ENCODE data around the gene GOLGA3.

GOLGA3 gene

DNA sequence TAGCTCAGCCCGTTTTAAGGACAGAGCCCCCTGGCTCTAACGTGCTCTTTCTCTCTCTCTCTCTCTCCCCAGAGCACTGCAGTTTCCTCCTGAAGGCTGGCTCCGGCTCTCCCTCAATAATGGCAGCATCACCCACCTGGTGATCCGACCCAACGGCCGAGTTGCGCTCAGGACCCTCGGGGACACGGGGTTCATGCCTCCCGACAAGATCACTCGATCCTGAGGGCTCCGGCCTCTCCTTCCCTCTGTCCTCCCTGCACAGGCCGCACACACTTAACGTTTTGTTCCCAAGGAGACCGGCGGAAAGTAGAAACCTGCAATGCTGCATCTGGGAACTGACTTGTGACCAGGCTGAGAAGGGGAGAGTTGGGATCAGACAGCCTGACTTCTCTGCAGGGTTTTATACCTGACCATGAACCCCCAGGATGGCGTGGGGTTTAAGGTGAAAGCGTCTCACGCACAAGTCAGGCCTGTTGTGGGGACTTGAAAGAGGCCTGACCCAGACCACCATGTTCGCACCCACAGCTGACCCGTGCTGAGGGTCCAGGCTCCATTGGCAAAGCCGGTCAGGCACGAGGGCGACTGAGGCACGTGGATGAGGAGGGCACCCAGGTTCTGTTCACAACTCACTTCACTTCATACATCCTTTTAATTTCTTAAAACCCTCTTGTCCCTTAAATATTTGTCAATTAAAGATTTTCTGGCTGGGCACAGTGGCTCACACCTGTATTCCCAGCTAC, 107.9 kb downstream of the GOLGA3 start:
- no peak for DNase-seq (ENCODE audit: low read depth)

DNA sequence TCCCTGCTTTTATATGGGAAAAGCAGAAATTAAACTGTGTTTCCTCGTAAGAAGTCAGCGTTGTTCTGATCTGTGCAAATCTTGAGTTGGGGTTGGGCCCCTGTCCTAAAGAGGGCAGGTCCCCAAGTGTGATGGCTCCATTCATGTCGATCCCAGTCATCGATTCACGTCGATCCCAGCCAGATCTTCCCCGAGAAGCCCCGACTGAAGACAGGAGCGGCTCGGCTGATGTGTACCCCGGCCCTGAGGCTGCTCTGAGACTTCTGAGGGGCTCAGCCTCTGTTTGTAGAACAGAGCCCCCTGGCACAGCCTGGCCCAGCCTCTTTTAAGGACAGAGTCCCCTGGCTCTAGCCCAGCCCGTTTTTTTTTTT, 108.7 kb downstream of the GOLGA3 start:
- no peak for DNase-seq (ENCODE audit: low read depth)

DNA sequence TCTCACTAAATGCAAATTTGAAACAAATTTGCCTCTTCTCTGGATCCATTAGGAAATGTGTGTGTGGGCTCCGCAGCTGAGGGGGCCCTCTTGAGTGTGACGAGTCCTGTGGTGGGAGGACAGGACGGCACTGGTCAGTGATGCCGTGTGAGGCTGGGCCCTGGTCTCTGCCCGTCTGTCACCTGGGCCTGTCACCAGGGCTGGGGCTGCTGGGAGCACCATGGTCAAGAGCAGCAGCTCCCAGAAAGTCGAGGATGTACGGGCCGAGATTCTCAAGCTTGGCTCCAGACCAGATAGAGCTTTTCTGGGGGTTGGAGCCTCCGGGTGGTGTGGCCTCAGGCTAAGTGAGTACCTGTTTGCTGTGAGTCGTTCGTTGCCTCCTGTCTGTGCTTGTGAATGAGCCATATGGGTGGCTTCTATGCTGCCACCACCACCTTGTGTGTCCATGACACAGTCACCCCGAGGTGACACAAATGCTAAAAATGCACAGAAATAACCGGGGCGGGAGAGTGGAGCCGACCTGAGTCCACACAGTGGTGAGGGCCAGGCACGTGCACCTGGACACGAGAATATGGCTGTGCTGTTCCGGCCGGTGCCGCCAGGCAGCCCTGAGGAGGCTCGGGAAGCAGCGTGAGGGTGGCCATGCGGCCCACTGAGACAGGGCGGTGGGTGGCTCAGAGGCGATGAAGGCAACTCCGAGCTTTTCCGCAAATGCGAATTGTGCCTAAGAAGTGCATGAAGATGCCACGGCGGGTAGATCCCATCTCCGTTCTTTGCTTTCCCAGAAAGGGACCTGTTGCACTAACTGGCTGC, 109.3 kb downstream of the GOLGA3 start:
- no peak for DNase-seq (ENCODE audit: low read depth)

Measured in activated T-cell treated with anti-CD3 and anti-CD28 coated beads for 48 hours (primary cell).